ENCODE results near the gene D2HGDH. TPM values are rescaled to one million over a fixed set of nuclear protein-coding genes. Genes with fewer than 3 reads are reported as not detected.

Gene D2HGDH
- total and polyA plus RNA-seq, 9 of the 15 experiments (the other 6 are each of a cell fraction or from before 2014, with no cell fraction given): 0.39 to 30.8 (median 10.3) TPM

GRCh38 chr2:241760301-241760771 is 25.9 kb downstream of the D2HGDH start (continued):
- no peak for TF ChIP-seq CHAMP1 (IDR thresholded peaks at IDR 0.05)
- no peak for TF ChIP-seq POLR3G (IDR thresholded peaks at IDR 0.05; ENCODE audit: extremely low read depth, insufficient read length, insufficient replicate concordance)
- TF ChIP-seq SOX6 (IDR thresholded peaks at IDR 0.05): no peak
- no peak for TF ChIP-seq KLF1 (tag; IDR thresholded peaks at IDR 0.05)
- TF ChIP-seq IFI16 (CRISPR knock-in tag; IDR thresholded peaks at IDR 0.05): no peak
- TF ChIP-seq CLOCK (CRISPR knock-in tag; IDR thresholded peaks at IDR 0.05; ENCODE audit: borderline replicate concordance): no peak
- TF ChIP-seq NFYB (IDR thresholded peaks at IDR 0.05; ENCODE audit: extremely low read depth, insufficient read length): no peak
- TF ChIP-seq ATF4 (CRISPR knock-in tag; IDR thresholded peaks at IDR 0.05): no peak
- peak; percentile 49; the same call in 1 of the 2 replicates for TF ChIP-seq E2F5 (CRISPR knock-in tag; IDR thresholded peaks at IDR 0.05)
- TF ChIP-seq STAT5A (IDR thresholded peaks at IDR 0.05; ENCODE audit: borderline replicate concordance, low read length): no peak
- TF ChIP-seq ARID1B (IDR thresholded peaks at IDR 0.05): no peak
- TF ChIP-seq XRCC3 (IDR thresholded peaks at IDR 0.05): no peak
- TF ChIP-seq NBN (IDR thresholded peaks at IDR 0.05; ENCODE audit: low read depth): no peak
- peak in 1 of 2 experiments; percentile 24; a peak in 1 of 4 replicates for TF ChIP-seq RCOR1 (IDR thresholded peaks at IDR 0.05; ENCODE audit: borderline replicate concordance in 1 of 2, low read depth in 2 of 2, low read length in 2 of 2)
- TF ChIP-seq SMARCA5 (IDR thresholded peaks at IDR 0.05): peak; percentile 95
- no peak for TF ChIP-seq BRD9 (IDR thresholded peaks at IDR 0.05; ENCODE audit: low read depth, partially characterized antibody)
- TF ChIP-seq RERE (CRISPR knock-in tag; IDR thresholded peaks at IDR 0.05; ENCODE audit: borderline replicate concordance): peak; percentile 31; the same call in 1 of the 2 replicates
